ENCODE data around the gene CEP89.

GRCh38 chr19:32862741-32863140 lies 109.0 kb downstream of the CEP89 start:
- no peak for TF ChIP-seq CTCF (IDR thresholded peaks at IDR 0.05)
- TF ChIP-seq POLR2A (IDR thresholded peaks at IDR 0.05) = no peak
